Naive thymus-derived CD4-positive, alpha-beta T cell (primary cell): ENCODE results near the gene NUAK1. TPM values are rescaled to one million over a fixed set of nuclear protein-coding genes. Genes with fewer than 3 reads are reported as not detected.

ENCODE experiments used
- ATAC-seq: fragments of 150-1000 bp; cut with Tn5 transposase; 2 replicates; pipeline ENCODE4 v1.10.0; 2021; ENCODE audit warnings: mild to moderate bottlenecking, moderate library complexity
- CTCF ChIA-PET: fragments of 350-600 bp; sonication (Branson Sonifier 250); formaldehyde crosslinking; loops from one replicate; lab custom pipeline; 2021; ENCODE audit warnings: antibody characterized with exemption; lab: Charles Lee
- POLR2A ChIA-PET: fragments of 350-600 bp; sonication (Branson Sonifier 250); formaldehyde crosslinking; loops from one replicate; lab custom pipeline; 2021; ENCODE audit warnings: antibody characterized with exemption, inconsistent platforms; lab: Charles Lee
- DNase-seq, 9 donors: peaks; one replicate each; pipeline versions ENCODE4 v3.0.0 to v3.0.0-alpha.2; 2020 to 2022; ENCODE audit warnings: mixed read lengths in 1 of 9
- H3K27ac ChIP-seq: one replicate; pipeline ENCODE4 v1.7.0; 2013; ENCODE audit warnings: mild to moderate bottlenecking, low read depth, low read length, moderate library complexity
- H3K27me3 ChIP-seq, 2 donors: one replicate each; pipeline ENCODE4 v1.7.0; 2013; ENCODE audit warnings: low read length in 2 of 2, mild to moderate bottlenecking in 2 of 2, moderate library complexity in 2 of 2; ENCODE audit not compliant: control insufficient read depth in 2 of 2, insufficient read depth in 2 of 2
- H3K36me3 ChIP-seq, 3 experiments: 1 replicate in 2 of 3; 2 replicates in 1 of 3; pipeline ENCODE4 v1.7.0; 2013; ENCODE audit warnings: low read length in 3 of 3, mild to moderate bottlenecking in 3 of 3, moderate library complexity in 1 of 3; ENCODE audit not compliant: insufficient read depth in 3 of 3, control insufficient read depth in 2 of 3
- H3K4me1 ChIP-seq, 2 donors: one replicate each; pipeline ENCODE4 v1.7.0; 2013; ENCODE audit warnings: low read length in 2 of 2, mild to moderate bottlenecking in 2 of 2, moderate library complexity in 1 of 2; ENCODE audit not compliant: control insufficient read depth in 2 of 2, insufficient read depth in 2 of 2
- H3K4me3 ChIP-seq: 2 replicates; pipeline ENCODE4 v1.7.0; 2013; ENCODE audit warnings: mild to moderate bottlenecking, low read length
- H3K9me3 ChIP-seq, 3 experiments: 1 replicate in 2 of 3; 2 replicates in 1 of 3; pipeline ENCODE4 v1.7.0; 2013; ENCODE audit warnings: low read length in 3 of 3; ENCODE audit not compliant: control insufficient read depth in 2 of 3
- H3K27ac Mint-ChIP-seq, 9 donors: one replicate each; pipeline ENCODE4 v1.8.0; 2020 to 2022; ENCODE audit warnings: mixed read lengths in 9 of 9, mild to moderate bottlenecking in 8 of 9, moderate library complexity in 5 of 9, inconsistent platforms in 2 of 9
- H3K27me3 Mint-ChIP-seq, 5 donors: one replicate each; pipeline ENCODE4 v1.8.0; 2021 to 2022; ENCODE audit warnings: mixed read lengths in 5 of 5, mild to moderate bottlenecking in 1 of 5
- H3K36me3 Mint-ChIP-seq, 5 donors: one replicate each; pipeline ENCODE4 v1.8.0; 2020 to 2022; ENCODE audit warnings: mixed read lengths in 5 of 5, mild to moderate bottlenecking in 3 of 5, inconsistent platforms in 1 of 5
- H3K4me1 Mint-ChIP-seq, 7 donors: one replicate each; pipeline ENCODE4 v1.8.0; 2020 to 2022; ENCODE audit warnings: mixed read lengths in 7 of 7, mild to moderate bottlenecking in 3 of 7, inconsistent platforms in 1 of 7
- H3K4me3 Mint-ChIP-seq, 10 donors: one replicate each; pipeline ENCODE4 v1.8.0; 2020 to 2022; ENCODE audit warnings: mild to moderate bottlenecking in 10 of 10, mixed read lengths in 10 of 10, moderate library complexity in 6 of 10, inconsistent platforms in 2 of 10
- H3K9me3 Mint-ChIP-seq, 11 donors: one replicate each; pipeline ENCODE4 v1.8.0; 2020 to 2022; ENCODE audit warnings: mixed read lengths in 11 of 11, mild to moderate bottlenecking in 4 of 11, inconsistent platforms in 1 of 11, moderate library complexity in 1 of 11
- intact Hi-C, 2 donors: fragments of 100-400 bp; cut with micrococcal nuclease; formaldehyde crosslinking; loops; one replicate each; pipeline ENCODE4 v1.15.1; 2023
- polyA plus RNA-seq, 2 donors: library from polyadenylated mRNA; unstranded; fragments of 300-500 nt; fragmentation: Illumina TruSeq; gene quantifications; one replicate each; pipeline ENCODE4 v1.2.3, GENCODE V29; 2021
- total RNA-seq, 6 experiments: library from RNA in 5 of 6; stranded (reverse) in 5 of 6; gene quantifications; 1 replicate in 5 of 6; 2 replicates in 1 of 6; pipeline ENCODE4 v1.2.3 and lab custom pipeline; 2021 to 2026

Gene NUAK1
- total and polyA plus RNA-seq, 7 experiments from 2014 or later, result 0.02 to 0.51 (median 0.08) TPM; not detected in 4

DNA sequence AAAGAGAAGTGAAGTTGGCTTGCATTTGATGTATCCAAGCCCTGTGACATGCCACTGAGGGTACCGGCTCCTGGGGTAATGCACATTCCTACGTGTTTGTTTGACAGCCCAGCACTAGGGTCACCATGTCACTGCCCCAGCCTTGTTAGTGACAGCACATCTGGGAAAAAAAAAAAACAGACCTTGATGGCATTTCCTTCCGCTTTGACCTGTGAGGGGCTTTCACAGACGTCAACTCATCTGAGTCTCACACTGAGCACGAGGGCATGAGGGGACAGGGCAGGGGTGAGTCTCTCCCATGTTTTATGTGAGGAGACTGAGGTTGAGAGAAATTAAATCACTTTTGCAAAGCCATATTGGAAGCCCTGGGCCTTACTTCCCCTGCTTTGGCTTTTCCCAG is 111.5 kb downstream of the NUAK1 start:
- no peaks in the 10 kb centered on the region for H3K36me3 Mint-ChIP-seq

DNA sequence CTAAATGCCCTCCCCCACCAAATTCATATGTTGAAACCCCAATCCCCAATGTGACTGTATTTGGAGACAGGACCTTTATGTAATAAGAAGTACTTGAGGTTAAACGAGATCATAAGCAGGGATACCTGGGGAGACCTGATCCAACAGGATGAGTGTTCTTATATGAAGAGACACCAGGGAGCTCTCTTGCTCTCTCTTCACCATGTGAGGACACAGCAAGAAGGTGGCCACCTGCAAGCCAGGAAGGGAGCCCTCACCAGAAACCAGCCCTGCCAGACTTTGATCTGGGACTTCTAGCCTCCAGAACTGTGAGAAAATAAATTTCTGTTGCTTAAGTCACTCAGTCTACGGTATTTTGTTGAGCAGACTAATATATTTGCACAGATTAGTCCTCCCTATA is 113.6 kb downstream of the NUAK1 start:
- Mint-ChIP-seq H3K9me3 (peaks cover 0 to 8% (median 2%) of the 10 kb centered on the region in 11 donors), H3K27me3 (peaks cover 9 to 30% (median 27%) of the 10 kb centered on the region in 5 donors), H3K27ac (no peak overlapping the region), H3K4me1 (no peaks in the 10 kb centered on the region), H3K4me3 (no peak overlapping the region), H3K36me3 (peaks cover 0 to under 1% (median 0%) of the 10 kb centered on the region in 5 donors)
- ATAC-seq (no peak), DNase-seq (no peak)
- H3K4me1 ChIP-seq, result no peaks in the 10 kb centered on the region
- no peaks in the 10 kb centered on the region for H3K9me3 ChIP-seq
- CTCF ChIA-PET, result no interaction called here
- POLR2A ChIA-PET, result no interaction called here
- intact Hi-C loops, result no loop called here
- no peak overlapping the region for H3K4me3 ChIP-seq
- H3K36me3 ChIP-seq, result no peaks in the 10 kb centered on the region
- no peak overlapping the region for H3K27ac ChIP-seq
- no peaks in the 10 kb centered on the region for H3K27me3 ChIP-seq

More for the DNA sequence above, 111.5 kb downstream of the NUAK1 start:
- Mint-ChIP-seq H3K9me3 (peaks cover 0 to 4% (median 0%) of the 10 kb centered on the region in 11 donors), H3K4me3 (no peak overlapping the region), H3K27me3 (peaks cover 9 to 27% (median 20%) of the 10 kb centered on the region in 5 donors), H3K27ac (no peak overlapping the region), H3K4me1 (peaks cover 0 to 4% (median 0%) of the 10 kb centered on the region in 7 donors)
- Histone ChIP-seq H3K4me1 (no peaks in the 10 kb centered on the region), H3K9me3 (no peaks in the 10 kb centered on the region), H3K36me3 (no peaks in the 10 kb centered on the region), H3K27me3 (no peaks in the 10 kb centered on the region), H3K4me3 (no peak overlapping the region), H3K27ac (no peak overlapping the region)
- POLR2A ChIA-PET, result no interaction called here
- DNase-seq (no peak), ATAC-seq (no peak)
- intact Hi-C loops, result no loop called here
- CTCF ChIA-PET, result no interaction called here

DNA sequence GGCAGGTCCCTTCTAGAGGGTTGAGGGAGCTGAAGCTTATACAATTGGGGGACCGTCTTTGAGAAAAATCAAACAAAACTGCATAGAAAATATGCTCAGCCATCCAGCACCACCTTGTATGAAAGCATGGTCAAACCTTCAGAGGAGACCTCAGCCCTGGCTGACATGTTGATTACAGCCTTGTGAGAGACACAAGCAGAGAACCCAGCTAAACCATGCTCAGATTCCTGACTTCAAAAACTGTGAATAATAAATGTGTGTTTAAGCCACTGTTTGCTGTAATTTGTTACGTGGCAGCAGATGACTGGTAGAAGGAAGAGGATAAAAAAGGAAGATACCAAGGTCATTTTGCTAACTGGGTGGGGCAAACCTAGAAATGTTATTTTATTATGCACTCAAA is 115.7 kb downstream of the NUAK1 start:
- H3K4me1 Mint-ChIP-seq, result no peaks in the 10 kb centered on the region
- H3K27ac Mint-ChIP-seq, result no peak overlapping the region
- CTCF ChIA-PET, result no interaction called here
- POLR2A ChIA-PET, result no interaction called here
- H3K27me3 Mint-ChIP-seq, result peaks cover 9 to 31% (median 24%) of the 10 kb centered on the region in 5 donors
- H3K36me3 ChIP-seq, result no peaks in the 10 kb centered on the region
- H3K27me3 ChIP-seq, result no peaks in the 10 kb centered on the region
- H3K27ac ChIP-seq, result no peak overlapping the region
- ATAC-seq, result no peak
- H3K4me1 ChIP-seq, result no peaks in the 10 kb centered on the region
- H3K9me3 Mint-ChIP-seq, result peaks cover 6 to 25% (median 13%) of the 10 kb centered on the region in 11 donors
- H3K9me3 ChIP-seq, result peaks cover 0 to 5% (median 0%) of the 10 kb centered on the region in 3 experiments
- H3K36me3 Mint-ChIP-seq, result peaks cover 0 to 5% (median 0%) of the 10 kb centered on the region in 5 donors
- intact Hi-C loops, result no loop called here
- no peak for DNase-seq
- no peak overlapping the region for H3K4me3 ChIP-seq
- H3K4me3 Mint-ChIP-seq, result no peak overlapping the region

DNA sequence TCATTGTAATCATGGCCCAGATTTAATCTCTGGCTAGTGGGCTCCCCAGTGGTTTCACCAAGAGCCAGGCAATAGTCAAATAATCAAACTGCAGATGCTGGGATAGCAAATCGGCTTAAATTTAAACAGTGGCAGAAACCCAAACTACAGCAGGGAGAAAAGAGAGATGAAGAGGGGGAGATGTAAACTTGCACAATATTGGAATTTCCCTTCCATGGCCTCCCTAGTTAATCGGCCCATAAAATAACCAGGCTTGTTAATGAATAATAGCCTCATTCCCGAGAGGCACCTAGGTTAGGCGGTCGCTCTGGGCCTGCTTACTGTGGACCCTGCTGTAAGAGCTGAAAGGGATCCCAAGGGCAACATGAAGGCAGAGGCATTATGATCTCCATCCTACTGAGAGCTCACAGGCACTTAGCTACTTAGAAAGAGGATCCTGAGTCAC is 116.2 kb downstream of the NUAK1 start:
- Histone ChIP-seq H3K9me3 (peaks cover 0 to 5% (median 0%) of the 10 kb centered on the region in 3 experiments), H3K27ac (no peak overlapping the region), H3K27me3 (no peaks in the 10 kb centered on the region), H3K4me1 (no peaks in the 10 kb centered on the region), H3K36me3 (no peaks in the 10 kb centered on the region), H3K4me3 (no peak overlapping the region)
- ChIA-PET POLR2A (no interaction called here), CTCF (no interaction called here)
- no peak for ATAC-seq
- H3K27me3 Mint-ChIP-seq, result peaks cover 6 to 27% (median 20%) of the 10 kb centered on the region in 5 donors
- no peak for DNase-seq
- intact Hi-C loops, result no loop called here
- H3K36me3 Mint-ChIP-seq, result peaks cover 0 to 5% (median 0%) of the 10 kb centered on the region in 5 donors
- H3K27ac Mint-ChIP-seq, result no peak overlapping the region
- peaks cover 6 to 26% (median 13%) of the 10 kb centered on the region in 11 donors for H3K9me3 Mint-ChIP-seq
- H3K4me1 Mint-ChIP-seq, result no peaks in the 10 kb centered on the region
- H3K4me3 Mint-ChIP-seq, result no peak overlapping the region

DNA sequence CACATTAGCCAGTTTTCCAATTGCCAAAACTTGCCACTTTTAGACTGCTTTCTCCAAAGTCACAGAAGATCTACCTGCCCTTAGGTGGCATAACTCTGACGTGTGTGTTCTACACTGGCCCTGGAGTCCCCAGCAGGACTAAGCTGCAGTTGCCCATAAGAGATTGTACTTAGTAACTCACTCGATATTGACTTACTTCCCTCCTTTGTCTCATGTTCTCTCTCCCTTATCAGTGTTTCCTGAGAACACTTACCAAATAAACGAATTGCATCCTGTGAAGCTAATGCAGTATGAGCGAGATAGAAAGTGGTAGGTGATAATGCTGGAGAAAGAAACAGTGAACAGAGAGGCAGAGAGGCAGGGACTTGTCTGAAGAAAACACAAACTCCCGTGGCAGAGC is 117.2 kb downstream of the NUAK1 start:
- peaks cover 0 to 6% (median 0%) of the 10 kb centered on the region in 5 donors for H3K36me3 Mint-ChIP-seq
- CTCF ChIA-PET, result no interaction called here
- intact Hi-C loops, result no loop called here

DNA sequence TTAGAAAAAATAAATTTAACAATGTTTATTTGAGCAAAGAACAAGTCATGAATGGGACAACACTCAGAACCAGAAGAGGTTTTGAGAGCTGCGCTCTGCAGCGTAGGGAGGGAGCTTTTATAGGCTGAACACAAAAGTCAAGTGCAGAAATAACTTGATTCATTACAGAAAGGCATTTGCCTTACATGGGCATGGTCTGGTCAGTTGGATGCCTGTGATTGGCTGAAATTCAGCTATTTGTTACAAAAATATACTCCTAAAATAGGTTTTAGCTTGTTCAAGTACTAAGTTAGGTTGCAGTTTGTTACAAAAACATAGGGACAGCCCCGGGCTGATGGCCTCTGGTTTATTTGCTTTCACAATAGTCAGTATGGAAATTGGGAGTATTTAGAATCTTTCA is 118.0 kb downstream of the NUAK1 start:
- H3K27ac Mint-ChIP-seq, result no peak overlapping the region
- CTCF ChIA-PET, result no interaction called here
- peaks cover 4 to 17% (median 10%) of the 10 kb centered on the region in 5 donors for H3K27me3 Mint-ChIP-seq

More for the DNA sequence above, 117.2 kb downstream of the NUAK1 start:
- no peak overlapping the region for H3K27ac Mint-ChIP-seq
- H3K4me1 Mint-ChIP-seq, result no peaks in the 10 kb centered on the region
- POLR2A ChIA-PET, result no interaction called here
- no peak overlapping the region for H3K4me3 Mint-ChIP-seq
- ATAC-seq (no peak), DNase-seq (no peak)
- no peak overlapping the region for H3K27ac ChIP-seq
- H3K27me3 Mint-ChIP-seq, result peaks cover 5 to 21% (median 10%) of the 10 kb centered on the region in 5 donors
- peaks cover 6 to 27% (median 13%) of the 10 kb centered on the region in 11 donors for H3K9me3 Mint-ChIP-seq
- peaks cover 0 to 5% (median 0%) of the 10 kb centered on the region in 3 experiments for H3K9me3 ChIP-seq
- H3K4me1 ChIP-seq, result no peaks in the 10 kb centered on the region
- H3K4me3 ChIP-seq, result no peak overlapping the region
- H3K27me3 ChIP-seq, result no peaks in the 10 kb centered on the region
- H3K36me3 ChIP-seq, result no peaks in the 10 kb centered on the region

DNA sequence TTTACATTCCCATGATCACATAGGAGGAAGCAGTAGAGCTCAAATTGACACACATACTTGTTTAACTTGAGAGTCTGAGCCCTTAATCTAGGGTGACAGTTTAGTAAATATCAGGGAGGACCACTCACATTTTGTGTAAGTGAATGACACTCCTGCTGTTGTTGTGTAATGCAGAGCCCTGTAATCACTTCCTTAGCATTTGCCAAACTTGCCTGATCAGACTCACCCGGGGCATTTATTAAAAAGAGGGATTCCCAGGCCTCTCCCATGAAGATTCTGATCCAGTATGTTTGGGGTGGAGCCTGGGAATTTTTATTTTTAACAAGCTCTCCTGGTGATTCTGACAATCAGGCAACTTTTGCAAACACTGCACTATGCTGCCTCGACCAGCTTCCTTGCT is 119.6 kb downstream of the NUAK1 start:
- H3K27me3 Mint-ChIP-seq, result peaks cover 2 to 17% (median 11%) of the 10 kb centered on the region in 5 donors
- no peak overlapping the region for H3K4me3 Mint-ChIP-seq
- POLR2A ChIA-PET, result no interaction called here
- no peaks in the 10 kb centered on the region for H3K27me3 ChIP-seq
- no peak overlapping the region for H3K27ac Mint-ChIP-seq
- ATAC-seq (no peak), DNase-seq (no peak)
- peaks cover 0 to 9% (median 0%) of the 10 kb centered on the region in 5 donors for H3K36me3 Mint-ChIP-seq
- no peaks in the 10 kb centered on the region for H3K4me1 ChIP-seq
- peaks cover 6 to 31% (median 13%) of the 10 kb centered on the region in 11 donors for H3K9me3 Mint-ChIP-seq
- no peak overlapping the region for H3K27ac ChIP-seq
- CTCF ChIA-PET, result no interaction called here
- H3K4me1 Mint-ChIP-seq, result no peaks in the 10 kb centered on the region
- H3K9me3 ChIP-seq, result peaks cover 0 to 5% (median 0%) of the 10 kb centered on the region in 3 experiments
- no peaks in the 10 kb centered on the region for H3K36me3 ChIP-seq
- H3K4me3 ChIP-seq, result no peak overlapping the region
- intact Hi-C loops, result no loop called here

More for the DNA sequence above, 118.0 kb downstream of the NUAK1 start:
- ATAC-seq (no peak), DNase-seq (no peak)
- no peak overlapping the region for H3K4me3 ChIP-seq
- no peak overlapping the region for H3K4me3 Mint-ChIP-seq
- H3K9me3 ChIP-seq, result peaks cover 0 to 5% (median 0%) of the 10 kb centered on the region in 3 experiments
- no peak overlapping the region for H3K27ac ChIP-seq
- H3K9me3 Mint-ChIP-seq, result peaks cover 6 to 31% (median 13%) of the 10 kb centered on the region in 11 donors
- POLR2A ChIA-PET, result no interaction called here
- no peaks in the 10 kb centered on the region for H3K27me3 ChIP-seq
- H3K36me3 ChIP-seq, result no peaks in the 10 kb centered on the region
- H3K4me1 Mint-ChIP-seq, result no peaks in the 10 kb centered on the region
- H3K36me3 Mint-ChIP-seq, result peaks cover 0 to 9% (median 0%) of the 10 kb centered on the region in 5 donors
- no peaks in the 10 kb centered on the region for H3K4me1 ChIP-seq
- intact Hi-C loops, result no loop called here
